ENCODE data around the gene DOCK1.
"Not testable (repeated sequence)": the region's sequence is repeated elsewhere in the genome, so short reads cannot be mapped to it uniquely, and the experiment has no call there.

Gene DOCK1

GRCh38 chr10:126904818-126905701 lies at the start of gene DOCK1:
TSS of gene DOCK1 (plus strand) at chr10:126905428. CDS start at chr10:126905518, 90 bp downstream.
- DNase-seq: no peak

GRCh38 chr10:126857178-126857806 lies 47.9 kb upstream of the DOCK1 start:
- no peak for DNase-seq

- DNase-seq: no peak
Measured at GRCh38 chr10:126867567-126868365, 37.5 kb upstream of the DOCK1 start.

- no peak for DNase-seq
Measured at GRCh38 chr10:126868371-126868770, 36.9 kb upstream of the DOCK1 start.

- no peak for DNase-seq
Measured at GRCh38 chr10:126872135-126872534, 33.1 kb upstream of the DOCK1 start.

- no peak for DNase-seq
Measured at GRCh38 chr10:126872768-126873167, 32.5 kb upstream of the DOCK1 start.

GRCh38 chr10:126876456-126876855 lies 28.8 kb upstream of the DOCK1 start:
- no peak for DNase-seq

- no peak for DNase-seq
Measured at GRCh38 chr10:126877390-126877789, 27.8 kb upstream of the DOCK1 start.

- DNase-seq: no peak
Measured at GRCh38 chr10:126878594-126878993, 26.6 kb upstream of the DOCK1 start.

GRCh38 chr10:126880926-126881325 lies 24.3 kb upstream of the DOCK1 start:
- no peak for DNase-seq

- not testable (repeated sequence) for DNase-seq
Measured at GRCh38 chr10:126882055-126882454, 23.2 kb upstream of the DOCK1 start.

GRCh38 chr10:126888436-126888835 lies 16.8 kb upstream of the DOCK1 start:
- not testable (repeated sequence) for DNase-seq

- no peak for DNase-seq
Measured at GRCh38 chr10:126889421-126889820, 15.8 kb upstream of the DOCK1 start.

- DNase-seq: not testable (repeated sequence)
Measured at GRCh38 chr10:126890797-126891196, 14.4 kb upstream of the DOCK1 start.

GRCh38 chr10:126892226-126893175 lies 12.7 kb upstream of the DOCK1 start:
- DNase-seq: no peak

- DNase-seq: no peak
Measured at GRCh38 chr10:126893206-126893605, 12.0 kb upstream of the DOCK1 start.

- DNase-seq: no peak
Measured at GRCh38 chr10:126893841-126894240, 11.4 kb upstream of the DOCK1 start.

GRCh38 chr10:126895214-126895781 lies 9.9 kb upstream of the DOCK1 start:
- DNase-seq: no peak

- DNase-seq: no peak
Measured at GRCh38 chr10:126898460-126898859, 6.8 kb upstream of the DOCK1 start.

GRCh38 chr10:126899529-126899928 lies 5.7 kb upstream of the DOCK1 start:
- not testable (repeated sequence) for DNase-seq

- no peak for DNase-seq
Measured at GRCh38 chr10:126902157-126902556, 3.1 kb upstream of the DOCK1 start.
